CD4-positive, CD25-positive, alpha-beta regulatory T cell (primary cell): Measurements from ENCODE around the gene CPEB1. TPM values are rescaled to one million over a fixed set of nuclear protein-coding genes. Genes with fewer than 3 reads are reported as not detected.

ENCODE experiments used
- ATAC-seq, 2 donors: fragments of 150-1000 bp; cut with Tn5 transposase; one replicate each; pipeline ENCODE4 v1.10.0; 2021; ENCODE audit warnings: low read depth in 2 of 2, moderate number of reproducible peaks in 2 of 2, moderate library complexity in 1 of 2
- DNase-seq, 3 donors: peaks; one replicate each; pipeline versions ENCODE4 v3.0.0 to v3.0.0-alpha.2; 2012 to 2022; ENCODE audit warnings: mixed read lengths in 1 of 3
- H3K27ac ChIP-seq: one replicate; pipeline ENCODE4 v1.7.0; 2013; ENCODE audit warnings: mild to moderate bottlenecking, low read length; ENCODE audit not compliant: insufficient read depth, poor library complexity, severe bottlenecking
- H3K27me3 ChIP-seq: one replicate; pipeline ENCODE4 v1.7.0; 2013; ENCODE audit warnings: low read length; ENCODE audit not compliant: control insufficient read depth, insufficient read depth
- H3K36me3 ChIP-seq: one replicate; pipeline ENCODE4 v1.7.0; 2013; ENCODE audit warnings: mild to moderate bottlenecking, low read length, moderate library complexity; ENCODE audit not compliant: control insufficient read depth, insufficient read depth
- H3K4me1 ChIP-seq: 2 replicates; pipeline ENCODE4 v1.7.0; 2013; ENCODE audit warnings: mild to moderate bottlenecking, low read length; ENCODE audit not compliant: insufficient read depth, control insufficient read depth, poor library complexity, severe bottlenecking
- H3K4me3 ChIP-seq: one replicate; pipeline ENCODE4 v1.7.0; 2013; ENCODE audit warnings: low read depth, mild to moderate bottlenecking, low read length, moderate library complexity
- H3K9me3 ChIP-seq, 2 experiments: 1 replicate in 1 of 2; 2 replicates in 1 of 2; pipeline ENCODE4 v1.7.0; 2013; ENCODE audit warnings: low read length in 2 of 2, mild to moderate bottlenecking in 1 of 2, moderate library complexity in 1 of 2; ENCODE audit not compliant: control insufficient read depth in 2 of 2
- H3K27ac Mint-ChIP-seq, 3 donors: one replicate each; pipeline ENCODE4 v1.8.0; 2020 to 2022; ENCODE audit warnings: mild to moderate bottlenecking in 3 of 3, mixed read lengths in 3 of 3, moderate library complexity in 2 of 3
- H3K27me3 Mint-ChIP-seq: one replicate; pipeline ENCODE4 v1.8.0; 2022; ENCODE audit warnings: mild to moderate bottlenecking, mixed read lengths
- H3K36me3 Mint-ChIP-seq: one replicate; pipeline ENCODE4 v1.8.0; 2020; ENCODE audit warnings: mixed read lengths
- H3K4me1 Mint-ChIP-seq, 4 donors: one replicate each; pipeline ENCODE4 v1.8.0; 2020 to 2022; ENCODE audit warnings: mixed read lengths in 4 of 4, mild to moderate bottlenecking in 1 of 4
- H3K4me3 Mint-ChIP-seq, 4 donors: one replicate each; pipeline ENCODE4 v1.8.0; 2020 to 2022; ENCODE audit warnings: mild to moderate bottlenecking in 4 of 4, mixed read lengths in 4 of 4, moderate library complexity in 3 of 4
- H3K9me3 Mint-ChIP-seq, 7 donors: one replicate each; pipeline ENCODE4 v1.8.0; 2020 to 2022; ENCODE audit warnings: mixed read lengths in 7 of 7, mild to moderate bottlenecking in 3 of 7, moderate library complexity in 2 of 7
- polyA plus RNA-seq, 4 donors: library from polyadenylated mRNA; unstranded; fragments of 300-500 nt; fragmentation: Illumina TruSeq; gene quantifications; one replicate each; pipeline ENCODE4 v1.2.3, GENCODE V29; 2021
- total RNA-seq: library from RNA; stranded (reverse); gene quantifications from one replicate; pipeline ENCODE4 v1.2.3, GENCODE V29; 2022

The CPEB1 gene
- total and polyA plus RNA-seq, 5 donors from 2014 or later: 0.09 to 0.68 (median 0.60) TPM; not detected in 2

- peaks cover 20% of the 10 kb centered on the region for H3K27me3 Mint-ChIP-seq
- H3K27ac ChIP-seq: no peak overlapping the region
- no peaks in the 10 kb centered on the region for H3K27me3 ChIP-seq
- peak overlapping the region in 2 of 4 donors; percentile 8 to 91 for H3K4me3 Mint-ChIP-seq
- H3K4me3 ChIP-seq: no peak overlapping the region
- no peaks in the 10 kb centered on the region for H3K36me3 Mint-ChIP-seq
- no peak overlapping the region for H3K27ac Mint-ChIP-seq
- H3K9me3 ChIP-seq: no peaks in the 10 kb centered on the region
- peaks cover 17% of the 10 kb centered on the region for H3K4me1 ChIP-seq
- DNase-seq (no peak), ATAC-seq (no peak)
- H3K9me3 Mint-ChIP-seq: no peaks in the 10 kb centered on the region
- peaks cover 0 to 19% (median 7%) of the 10 kb centered on the region in 4 donors for H3K4me1 Mint-ChIP-seq
- no peaks in the 10 kb centered on the region for H3K36me3 ChIP-seq
Measured at GRCh38 chr15:82677720-82678323, 30.7 kb upstream of the CPEB1 start.

- peaks cover 0 to 3% (median 1%) of the 10 kb centered on the region in 4 donors for H3K4me1 Mint-ChIP-seq
Measured at GRCh38 chr15:82674873-82675272, 27.7 kb upstream of the CPEB1 start.

GRCh38 chr15:82670699-82671098 is 23.5 kb upstream of the CPEB1 start:
- no peaks in the 10 kb centered on the region for H3K36me3 Mint-ChIP-seq
- Histone ChIP-seq H3K27ac (no peak overlapping the region), H3K4me3 (no peak overlapping the region), H3K27me3 (no peaks in the 10 kb centered on the region), H3K36me3 (no peaks in the 10 kb centered on the region), H3K9me3 (no peaks in the 10 kb centered on the region), H3K4me1 (no peaks in the 10 kb centered on the region)
- no peak overlapping the region for H3K4me3 Mint-ChIP-seq
- DNase-seq (no peak), ATAC-seq (no peak)
- H3K4me1 Mint-ChIP-seq: no peaks in the 10 kb centered on the region
- no peak overlapping the region for H3K27ac Mint-ChIP-seq
- peaks cover 8% of the 10 kb centered on the region for H3K27me3 Mint-ChIP-seq
- peaks cover 0 to 2% (median 0%) of the 10 kb centered on the region in 7 donors for H3K9me3 Mint-ChIP-seq

More at GRCh38 chr15:82674873-82675272, 27.7 kb upstream of the CPEB1 start:
- H3K9me3 Mint-ChIP-seq: no peaks in the 10 kb centered on the region
- H3K27ac ChIP-seq: no peak overlapping the region
- H3K36me3 ChIP-seq: no peaks in the 10 kb centered on the region
- H3K27ac Mint-ChIP-seq: no peak overlapping the region
- H3K27me3 Mint-ChIP-seq: peaks cover 10% of the 10 kb centered on the region
- no peak overlapping the region for H3K4me3 Mint-ChIP-seq
- H3K27me3 ChIP-seq: no peaks in the 10 kb centered on the region
- DNase-seq (no peak), ATAC-seq (no peak)
- H3K4me1 ChIP-seq: peaks cover 3% of the 10 kb centered on the region
- no peaks in the 10 kb centered on the region for H3K9me3 ChIP-seq
- no peaks in the 10 kb centered on the region for H3K36me3 Mint-ChIP-seq
- no peak overlapping the region for H3K4me3 ChIP-seq

GRCh38 chr15:82666606-82667005 is 19.4 kb upstream of the CPEB1 start:
- peaks cover 4% of the 10 kb centered on the region for H3K27me3 Mint-ChIP-seq
- DNase-seq: no peak
- no peaks in the 10 kb centered on the region for H3K27me3 ChIP-seq
- H3K27ac ChIP-seq: no peak overlapping the region
- no peaks in the 10 kb centered on the region for H3K36me3 Mint-ChIP-seq
- no peak overlapping the region for H3K27ac Mint-ChIP-seq
- H3K4me3 ChIP-seq: no peak overlapping the region
- ATAC-seq: no peak
- no peak overlapping the region for H3K4me3 Mint-ChIP-seq
- H3K9me3 ChIP-seq: no peaks in the 10 kb centered on the region
- H3K4me1 ChIP-seq: no peaks in the 10 kb centered on the region
- peaks cover 0 to 2% (median 0%) of the 10 kb centered on the region in 7 donors for H3K9me3 Mint-ChIP-seq
- no peaks in the 10 kb centered on the region for H3K4me1 Mint-ChIP-seq
- no peaks in the 10 kb centered on the region for H3K36me3 ChIP-seq

- no peak for DNase-seq
- H3K4me1 Mint-ChIP-seq: no peaks in the 10 kb centered on the region
- no peak for ATAC-seq
- Histone ChIP-seq H3K27me3 (no peaks in the 10 kb centered on the region), H3K36me3 (no peaks in the 10 kb centered on the region), H3K4me1 (no peaks in the 10 kb centered on the region), H3K9me3 (no peaks in the 10 kb centered on the region), H3K4me3 (no peak overlapping the region), H3K27ac (no peak overlapping the region)
- no peak overlapping the region for H3K4me3 Mint-ChIP-seq
- no peak overlapping the region for H3K27ac Mint-ChIP-seq
- H3K36me3 Mint-ChIP-seq: no peaks in the 10 kb centered on the region
- H3K27me3 Mint-ChIP-seq: peaks cover 5% of the 10 kb centered on the region
- peaks cover 0 to 2% (median 0%) of the 10 kb centered on the region in 7 donors for H3K9me3 Mint-ChIP-seq
Measured at GRCh38 chr15:82664021-82664420, 16.9 kb upstream of the CPEB1 start.

GRCh38 chr15:82663186-82663600 is 16.0 kb upstream of the CPEB1 start:
- no peak for ATAC-seq
- Histone ChIP-seq H3K36me3 (no peaks in the 10 kb centered on the region), H3K9me3 (no peaks in the 10 kb centered on the region), H3K4me3 (no peak overlapping the region), H3K27ac (no peak overlapping the region), H3K27me3 (no peaks in the 10 kb centered on the region), H3K4me1 (no peaks in the 10 kb centered on the region)
- H3K4me3 Mint-ChIP-seq: no peak overlapping the region
- H3K9me3 Mint-ChIP-seq: peaks cover 0 to 2% (median 0%) of the 10 kb centered on the region in 7 donors
- H3K27me3 Mint-ChIP-seq: peaks cover 5% of the 10 kb centered on the region
- H3K4me1 Mint-ChIP-seq: no peaks in the 10 kb centered on the region
- H3K36me3 Mint-ChIP-seq: no peaks in the 10 kb centered on the region
- H3K27ac Mint-ChIP-seq: no peak overlapping the region
- peak in 2 of 3 donors; percentile 28 to 39 for DNase-seq

GRCh38 chr15:82662641-82663040 is 15.5 kb upstream of the CPEB1 start:
- no peaks in the 10 kb centered on the region for H3K27me3 ChIP-seq
- H3K4me3 Mint-ChIP-seq: no peak overlapping the region
- no peak overlapping the region for H3K27ac ChIP-seq
- H3K27ac Mint-ChIP-seq: no peak overlapping the region
- peaks cover 0 to 2% (median 0%) of the 10 kb centered on the region in 7 donors for H3K9me3 Mint-ChIP-seq
- no peaks in the 10 kb centered on the region for H3K36me3 ChIP-seq
- H3K27me3 Mint-ChIP-seq: peaks cover 5% of the 10 kb centered on the region
- no peak for ATAC-seq
- H3K36me3 Mint-ChIP-seq: no peaks in the 10 kb centered on the region
- H3K4me1 Mint-ChIP-seq: no peaks in the 10 kb centered on the region
- DNase-seq: no peak
- H3K4me1 ChIP-seq: no peaks in the 10 kb centered on the region
- H3K4me3 ChIP-seq: no peak overlapping the region
- H3K9me3 ChIP-seq: no peaks in the 10 kb centered on the region

- no peaks in the 10 kb centered on the region for H3K9me3 ChIP-seq
- no peak overlapping the region for H3K27ac Mint-ChIP-seq
- H3K36me3 ChIP-seq: no peaks in the 10 kb centered on the region
- H3K4me3 Mint-ChIP-seq: no peak overlapping the region
- no peak overlapping the region for H3K4me3 ChIP-seq
- H3K36me3 Mint-ChIP-seq: no peaks in the 10 kb centered on the region
- no peak for ATAC-seq
- H3K27me3 Mint-ChIP-seq: peaks cover 14% of the 10 kb centered on the region
- H3K27ac ChIP-seq: no peak overlapping the region
- H3K4me1 ChIP-seq: no peaks in the 10 kb centered on the region
- DNase-seq: no peak
- no peaks in the 10 kb centered on the region for H3K4me1 Mint-ChIP-seq
- no peaks in the 10 kb centered on the region for H3K27me3 ChIP-seq
- peaks cover 0 to 2% (median 0%) of the 10 kb centered on the region in 7 donors for H3K9me3 Mint-ChIP-seq
Measured at GRCh38 chr15:82660378-82660777, 13.2 kb upstream of the CPEB1 start.
